Measurements from ENCODE around the gene FLNB.

Gene FLNB

GRCh38 chr3:58106640-58107039, 98.4 kb downstream of the FLNB start:
- CTCF ChIA-PET: interaction anchor here (0.7 kb wide), 1 partner anchor 52 kb away, joined by 5 read pairs; no protein-coding TSS in a partner anchor
- TF ChIP-seq ZNF214 (tag by site-specific recombination; IDR thresholded peaks at IDR 0.05; ENCODE audit: borderline replicate concordance) (no peak), ZNF629 (tag by site-specific recombination; IDR thresholded peaks at IDR 0.05) (no peak), ZNF561 (tag by site-specific recombination; IDR thresholded peaks at IDR 0.05; ENCODE audit: borderline replicate concordance) (no peak), ZBTB7A (tag by site-specific recombination; IDR thresholded peaks at IDR 0.05; ENCODE audit: low read depth) (no peak), ZSCAN30 (tag by site-specific recombination; IDR thresholded peaks at IDR 0.05) (no peak), ZSCAN23 (tag by site-specific recombination; IDR thresholded peaks at IDR 0.05) (no peak), ZBTB49 (tag by site-specific recombination; IDR thresholded peaks at IDR 0.05; ENCODE audit: low read depth) (no peak), ZNF114 (tag by site-specific recombination; IDR thresholded peaks at IDR 0.05) (no peak), KLF7 (tag by site-specific recombination; IDR thresholded peaks at IDR 0.05; ENCODE audit: borderline replicate concordance) (no peak), ZNF16 (tag by site-specific recombination; IDR thresholded peaks at IDR 0.05; ENCODE audit: low read depth) (no peak)
- H3K27ac ChIP-seq (ENCODE audit: extremely low read depth, low read depth, low read length): no peak overlapping the region

GRCh38 chr3:58107597-58107996, 99.4 kb downstream of the FLNB start:
- H3K4me3 ChIP-seq (ENCODE audit: low read depth, low read length): no peak overlapping the region
- ChIA-PET POLR2A (no interaction called here), CTCF (no interaction called here)
- TF ChIP-seq ZNF48 (tag by site-specific recombination; IDR thresholded peaks at IDR 0.05) (no peak), SP2 (tag by site-specific recombination; IDR thresholded peaks at IDR 0.05) (no peak), ZNF398 (tag by site-specific recombination; IDR thresholded peaks at IDR 0.05) (no peak), ZNF571 (tag by site-specific recombination; IDR thresholded peaks at IDR 0.05) (no peak), ZNF404 (tag by site-specific recombination; IDR thresholded peaks at IDR 0.05) (no peak), IKZF3 (tag by site-specific recombination; IDR thresholded peaks at IDR 0.05) (no peak), ZSCAN30 (tag by site-specific recombination; IDR thresholded peaks at IDR 0.05) (no peak)
- TF ChIP-seq, protein P1, sequence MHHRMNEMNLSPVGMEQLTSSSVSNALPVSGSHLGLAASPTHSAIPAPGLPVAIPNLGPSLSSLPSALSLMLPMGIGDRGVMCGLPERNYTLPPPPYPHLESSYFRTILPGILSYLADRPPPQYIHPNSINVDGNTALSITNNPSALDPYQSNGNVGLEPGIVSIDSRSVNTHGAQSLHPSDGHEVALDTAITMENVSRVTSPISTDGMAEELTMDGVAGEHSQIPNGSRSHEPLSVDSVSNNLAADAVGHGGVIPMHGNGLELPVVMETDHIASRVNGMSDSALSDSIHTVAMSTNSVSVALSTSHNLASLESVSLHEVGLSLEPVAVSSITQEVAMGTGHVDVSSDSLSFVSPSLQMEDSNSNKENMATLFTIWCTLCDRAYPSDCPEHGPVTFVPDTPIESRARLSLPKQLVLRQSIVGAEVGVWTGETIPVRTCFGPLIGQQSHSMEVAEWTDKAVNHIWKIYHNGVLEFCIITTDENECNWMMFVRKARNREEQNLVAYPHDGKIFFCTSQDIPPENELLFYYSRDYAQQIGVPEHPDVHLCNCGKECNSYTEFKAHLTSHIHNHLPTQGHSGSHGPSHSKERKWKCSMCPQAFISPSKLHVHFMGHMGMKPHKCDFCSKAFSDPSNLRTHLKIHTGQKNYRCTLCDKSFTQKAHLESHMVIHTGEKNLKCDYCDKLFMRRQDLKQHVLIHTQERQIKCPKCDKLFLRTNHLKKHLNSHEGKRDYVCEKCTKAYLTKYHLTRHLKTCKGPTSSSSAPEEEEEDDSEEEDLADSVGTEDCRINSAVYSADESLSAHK (tag by site-specific recombination; IDR thresholded peaks at IDR 0.05): no peak
- no peak overlapping the region for H3K27ac ChIP-seq (ENCODE audit: extremely low read depth, low read depth, low read length)
- no peaks in the 10 kb centered on the region for H3K4me1 ChIP-seq (ENCODE audit: control insufficient read depth, insufficient read depth, low read length)
- no peaks in the 10 kb centered on the region for H3K9me3 ChIP-seq (ENCODE audit: control insufficient read depth, insufficient read depth, low read depth, low read length)
- peaks cover 0 to 88% of the 10 kb centered on the region in 2 experiments; a peak in 2 of 3 replicates for H3K36me3 ChIP-seq (ENCODE audit: control insufficient read depth in 2 of 2, insufficient read depth in 1 of 2, low read length in 2 of 2)

More at GRCh38 chr3:58106640-58107039, 98.4 kb downstream of the FLNB start:
- Histone ChIP-seq H3K36me3 (ENCODE audit: control insufficient read depth in 2 of 2, insufficient read depth in 1 of 2, low read length in 2 of 2) (peaks cover 0 to 88% of the 10 kb centered on the region in 2 experiments; a peak in 2 of 3 replicates), H3K4me3 (ENCODE audit: low read depth, low read length) (no peak overlapping the region), H3K4me1 (ENCODE audit: control insufficient read depth, insufficient read depth, low read length) (no peaks in the 10 kb centered on the region), H3K9me3 (ENCODE audit: control insufficient read depth, insufficient read depth, low read depth, low read length) (no peaks in the 10 kb centered on the region)
- POLR2A ChIA-PET: no interaction called here

Data from HEK293 (cell line).